ENCODE measurements around the gene GINS2.

Gene GINS2

DNA sequence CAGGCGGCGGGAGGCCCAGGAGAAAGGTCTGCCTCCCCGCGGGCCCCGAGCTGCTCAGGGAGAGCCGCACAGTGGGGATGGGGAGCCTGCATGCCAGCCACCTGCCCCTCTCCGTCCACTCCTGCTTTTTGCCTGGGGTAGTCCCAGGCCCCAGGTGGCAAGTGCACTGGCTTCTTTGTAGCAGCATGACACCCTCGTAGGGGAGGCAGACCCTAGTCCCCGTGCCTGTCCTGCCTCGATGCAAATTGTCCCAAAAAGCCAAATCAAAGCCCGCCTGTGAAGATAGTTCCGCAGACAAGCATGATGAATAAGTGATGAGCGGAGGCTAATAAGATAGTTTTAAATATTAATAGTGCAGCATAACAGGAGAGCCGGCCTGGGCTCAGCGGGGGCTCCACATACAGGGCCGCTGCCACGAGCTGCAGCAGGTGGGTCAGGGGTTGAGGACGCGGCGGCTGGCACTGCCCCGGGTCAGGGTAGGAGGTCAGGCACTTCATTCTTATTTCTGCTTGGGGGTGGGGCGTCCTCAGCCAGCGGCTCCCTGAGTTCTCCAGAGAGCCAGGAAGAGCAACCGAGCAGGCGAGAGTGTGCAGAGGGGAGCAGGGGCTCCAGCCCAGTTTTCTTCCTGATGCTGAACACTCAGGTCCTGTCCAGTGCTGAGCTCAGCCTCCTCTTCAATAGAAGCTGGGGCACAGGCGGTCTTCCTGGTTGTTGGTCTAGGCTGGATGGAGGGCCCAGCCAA lies 26.8 kb downstream of the GINS2 start:
- TF ChIP-seq ISL1 (CRISPR knock-in tag; IDR thresholded peaks at IDR 0.05) (no peak), ESRRG (CRISPR knock-in tag; IDR thresholded peaks at IDR 0.05) (no peak), OSR1 (CRISPR knock-in tag; IDR thresholded peaks at IDR 0.05) (no peak), ZFP30 (CRISPR knock-in tag; IDR thresholded peaks at IDR 0.05) (no peak)
- TF ChIP-seq, protein P1, sequence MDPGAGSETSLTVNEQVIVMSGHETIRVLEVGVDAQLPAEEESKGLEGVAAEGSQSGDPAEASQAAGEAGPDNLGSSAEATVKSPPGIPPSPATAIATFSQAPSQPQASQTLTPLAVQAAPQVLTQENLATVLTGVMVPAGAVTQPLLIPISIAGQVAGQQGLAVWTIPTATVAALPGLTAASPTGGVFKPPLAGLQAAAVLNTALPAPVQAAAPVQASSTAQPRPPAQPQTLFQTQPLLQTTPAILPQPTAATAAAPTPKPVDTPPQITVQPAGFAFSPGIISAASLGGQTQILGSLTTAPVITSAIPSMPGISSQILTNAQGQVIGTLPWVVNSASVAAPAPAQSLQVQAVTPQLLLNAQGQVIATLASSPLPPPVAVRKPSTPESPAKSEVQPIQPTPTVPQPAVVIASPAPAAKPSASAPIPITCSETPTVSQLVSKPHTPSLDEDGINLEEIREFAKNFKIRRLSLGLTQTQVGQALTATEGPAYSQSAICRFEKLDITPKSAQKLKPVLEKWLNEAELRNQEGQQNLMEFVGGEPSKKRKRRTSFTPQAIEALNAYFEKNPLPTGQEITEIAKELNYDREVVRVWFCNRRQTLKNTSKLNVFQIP (CRISPR knock-in tag; IDR thresholded peaks at IDR 0.05; ENCODE audit: borderline replicate concordance, low read depth) = no peak
- no peak for ATAC-seq

DNA sequence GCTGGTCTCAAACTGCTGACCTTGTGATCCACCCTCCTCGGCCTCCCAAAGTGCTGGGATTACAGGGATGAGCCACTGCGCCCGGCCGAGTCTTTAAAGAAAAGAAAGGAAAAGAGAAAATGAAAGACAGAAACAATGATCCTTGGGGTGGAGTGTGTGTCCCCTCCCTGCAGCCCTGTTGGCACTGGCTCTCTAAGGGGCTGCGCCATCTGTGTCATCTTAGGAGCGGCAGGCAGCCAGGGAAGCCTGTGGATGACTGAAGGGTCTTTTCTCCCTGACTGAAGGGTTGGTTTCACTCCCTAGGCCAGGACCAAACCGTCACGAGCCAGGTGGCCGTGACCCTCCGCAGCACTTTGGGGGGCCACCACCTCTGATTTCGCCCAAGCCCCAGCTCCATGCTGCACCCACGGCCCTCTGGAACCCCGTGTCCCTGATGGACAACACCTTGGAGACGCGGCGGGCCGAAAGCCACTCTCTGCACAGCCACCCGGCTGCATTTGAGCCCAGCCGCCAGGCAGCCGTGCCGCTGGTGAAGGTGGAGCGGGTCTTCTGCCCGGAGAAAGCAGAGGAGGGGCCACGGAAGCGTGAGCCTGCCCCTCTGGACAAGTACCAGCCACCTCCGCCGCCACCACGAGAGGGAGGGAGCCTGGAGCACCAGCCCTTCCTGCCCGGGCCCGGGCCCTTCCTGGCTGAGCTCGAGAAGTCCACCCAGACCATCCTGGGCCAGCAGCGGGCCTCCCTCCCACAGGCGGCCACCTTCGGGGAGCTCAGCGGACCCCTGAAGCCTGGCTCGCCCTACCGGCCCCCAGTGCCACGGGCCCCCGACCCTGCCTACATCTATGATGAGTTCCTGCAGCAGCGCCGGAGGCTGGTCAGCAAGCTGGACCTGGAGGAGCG lies 27.7 kb downstream of the GINS2 start:
- TF ChIP-seq ZNF565 (CRISPR knock-in tag; conservative IDR thresholded peaks at IDR 0.05; ENCODE audit: low read depth) (no peak), OSR1 (CRISPR knock-in tag; IDR thresholded peaks at IDR 0.05) (no peak), PPARA (CRISPR knock-in tag; IDR thresholded peaks at IDR 0.05; ENCODE audit: borderline replicate concordance) (no peak), ZFP3 (CRISPR knock-in tag; IDR thresholded peaks at IDR 0.05) (no peak), TOX (CRISPR knock-in tag; IDR thresholded peaks at IDR 0.05; ENCODE audit: borderline replicate concordance) (no peak), SNAI2 (CRISPR knock-in tag; IDR thresholded peaks at IDR 0.05) (no peak), ZFP30 (CRISPR knock-in tag; IDR thresholded peaks at IDR 0.05) (no peak), RARB (CRISPR knock-in tag; IDR thresholded peaks at IDR 0.05) (no peak), ESRRG (CRISPR knock-in tag; IDR thresholded peaks at IDR 0.05) (no peak), ZNF8 (CRISPR knock-in tag; IDR thresholded peaks at IDR 0.05) (no peak), BACH2 (CRISPR knock-in tag; IDR thresholded peaks at IDR 0.05; ENCODE audit: borderline replicate concordance) (no peak), GLIS3 (CRISPR knock-in tag; IDR thresholded peaks at IDR 0.05) (no peak), ZC3H10 (CRISPR knock-in tag; IDR thresholded peaks at IDR 0.05) (no peak)
- TF ChIP-seq, protein P2, sequence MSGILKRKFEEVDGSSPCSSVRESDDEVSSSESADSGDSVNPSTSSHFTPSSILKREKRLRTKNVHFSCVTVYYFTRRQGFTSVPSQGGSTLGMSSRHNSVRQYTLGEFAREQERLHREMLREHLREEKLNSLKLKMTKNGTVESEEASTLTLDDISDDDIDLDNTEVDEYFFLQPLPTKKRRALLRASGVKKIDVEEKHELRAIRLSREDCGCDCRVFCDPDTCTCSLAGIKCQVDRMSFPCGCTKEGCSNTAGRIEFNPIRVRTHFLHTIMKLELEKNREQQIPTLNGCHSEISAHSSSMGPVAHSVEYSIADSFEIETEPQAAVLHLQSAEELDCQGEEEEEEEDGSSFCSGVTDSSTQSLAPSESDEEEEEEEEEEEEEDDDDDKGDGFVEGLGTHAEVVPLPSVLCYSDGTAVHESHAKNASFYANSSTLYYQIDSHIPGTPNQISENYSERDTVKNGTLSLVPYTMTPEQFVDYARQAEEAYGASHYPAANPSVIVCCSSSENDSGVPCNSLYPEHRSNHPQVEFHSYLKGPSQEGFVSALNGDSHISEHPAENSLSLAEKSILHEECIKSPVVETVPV (CRISPR knock-in tag; IDR thresholded peaks at IDR 0.05) = no peak
- TF ChIP-seq, protein P3, sequence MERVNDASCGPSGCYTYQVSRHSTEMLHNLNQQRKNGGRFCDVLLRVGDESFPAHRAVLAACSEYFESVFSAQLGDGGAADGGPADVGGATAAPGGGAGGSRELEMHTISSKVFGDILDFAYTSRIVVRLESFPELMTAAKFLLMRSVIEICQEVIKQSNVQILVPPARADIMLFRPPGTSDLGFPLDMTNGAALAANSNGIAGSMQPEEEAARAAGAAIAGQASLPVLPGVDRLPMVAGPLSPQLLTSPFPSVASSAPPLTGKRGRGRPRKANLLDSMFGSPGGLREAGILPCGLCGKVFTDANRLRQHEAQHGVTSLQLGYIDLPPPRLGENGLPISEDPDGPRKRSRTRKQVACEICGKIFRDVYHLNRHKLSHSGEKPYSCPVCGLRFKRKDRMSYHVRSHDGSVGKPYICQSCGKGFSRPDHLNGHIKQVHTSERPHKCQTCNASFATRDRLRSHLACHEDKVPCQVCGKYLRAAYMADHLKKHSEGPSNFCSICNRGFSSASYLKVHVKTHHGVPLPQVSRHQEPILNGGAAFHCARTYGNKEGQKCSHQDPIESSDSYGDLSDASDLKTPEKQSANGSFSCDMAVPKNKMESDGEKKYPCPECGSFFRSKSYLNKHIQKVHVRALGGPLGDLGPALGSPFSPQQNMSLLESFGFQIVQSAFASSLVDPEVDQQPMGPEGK (CRISPR knock-in tag; IDR thresholded peaks at IDR 0.05; ENCODE audit: borderline replicate concordance) = no peak
- TF ChIP-seq, protein P1 (CRISPR knock-in tag; IDR thresholded peaks at IDR 0.05; ENCODE audit: borderline replicate concordance, low read depth) = no peak
- no peak for ATAC-seq

DNA sequence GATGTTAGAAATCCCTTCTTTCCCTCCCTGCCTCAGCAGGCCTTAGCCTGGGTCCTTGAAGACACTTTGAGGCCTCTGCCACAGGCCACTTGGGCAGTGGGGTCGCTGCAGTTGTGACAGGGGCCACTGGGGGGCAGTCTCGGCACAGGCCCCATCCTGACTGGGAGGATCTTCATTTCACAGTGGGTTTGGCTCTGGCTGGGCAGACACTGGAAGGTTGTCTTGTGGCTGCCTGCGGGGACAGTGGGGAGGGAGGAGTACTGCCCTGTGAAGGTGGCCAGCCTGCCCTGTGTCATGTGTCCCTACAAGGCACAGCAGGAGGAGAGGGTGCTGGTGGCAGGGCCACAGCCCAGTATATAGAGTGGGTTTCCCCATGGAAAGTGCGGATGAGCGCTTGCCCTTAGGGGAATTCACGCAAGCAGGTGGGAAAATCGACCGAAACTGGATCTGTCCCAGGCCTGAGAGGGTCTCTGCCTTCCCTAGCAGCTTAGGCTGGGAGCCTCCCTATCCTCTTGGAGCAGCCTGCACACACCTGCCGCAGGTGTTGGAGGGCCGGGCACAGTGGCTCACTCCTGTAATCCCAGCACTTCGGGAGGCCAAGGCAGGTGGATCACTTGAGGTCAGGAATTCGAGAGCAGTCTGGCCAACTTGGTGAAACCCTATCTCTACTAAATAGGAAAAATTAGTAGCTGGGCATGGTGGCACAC lies 28.8 kb downstream of the GINS2 start:
- ATAC-seq = peak; percentile 87
- TF ChIP-seq, protein P1 (CRISPR knock-in tag; IDR thresholded peaks at IDR 0.05; ENCODE audit: borderline replicate concordance, low read depth) = no peak
- TF ChIP-seq ESRRG (CRISPR knock-in tag; IDR thresholded peaks at IDR 0.05) (no peak), SNAI2 (CRISPR knock-in tag; IDR thresholded peaks at IDR 0.05) (no peak), ZC3H10 (CRISPR knock-in tag; IDR thresholded peaks at IDR 0.05) (no peak), ARNTL (CRISPR knock-in tag; IDR thresholded peaks at IDR 0.05; ENCODE audit: borderline replicate concordance, low read depth) (no peak)
- TF ChIP-seq, protein P2 (CRISPR knock-in tag; IDR thresholded peaks at IDR 0.05) = no peak
- TF ChIP-seq, protein P4, sequence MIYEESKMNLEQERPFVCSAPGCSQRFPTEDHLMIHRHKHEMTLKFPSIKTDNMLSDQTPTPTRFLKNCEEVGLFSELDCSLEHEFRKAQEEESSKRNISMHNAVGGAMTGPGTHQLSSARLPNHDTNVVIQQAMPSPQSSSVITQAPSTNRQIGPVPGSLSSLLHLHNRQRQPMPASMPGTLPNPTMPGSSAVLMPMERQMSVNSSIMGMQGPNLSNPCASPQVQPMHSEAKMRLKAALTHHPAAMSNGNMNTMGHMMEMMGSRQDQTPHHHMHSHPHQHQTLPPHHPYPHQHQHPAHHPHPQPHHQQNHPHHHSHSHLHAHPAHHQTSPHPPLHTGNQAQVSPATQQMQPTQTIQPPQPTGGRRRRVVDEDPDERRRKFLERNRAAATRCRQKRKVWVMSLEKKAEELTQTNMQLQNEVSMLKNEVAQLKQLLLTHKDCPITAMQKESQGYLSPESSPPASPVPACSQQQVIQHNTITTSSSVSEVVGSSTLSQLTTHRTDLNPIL (CRISPR knock-in tag; IDR thresholded peaks at IDR 0.05; ENCODE audit: low read depth) = no peak
